Osteocyte (in vitro differentiated cells): Measurements from ENCODE around the gene CBY2. TPM values are rescaled to one million over a fixed set of nuclear protein-coding genes. Genes with fewer than 3 reads are reported as not detected.

ENCODE experiments used
- DNase-seq: peaks from one replicate; pipeline ENCODE4 v3.0.0; 2021; ENCODE audit warnings: mixed read lengths; ENCODE audit not compliant: unreplicated experiment; ENCODE audit errors: extremely low spot score
- H3K27ac Mint-ChIP-seq: one replicate; pipeline ENCODE4 v1.8.0; 2021; ENCODE audit warnings: mild to moderate bottlenecking, mixed read lengths; ENCODE audit not compliant: unreplicated experiment
- H3K27me3 Mint-ChIP-seq: one replicate; pipeline ENCODE4 v1.8.0; 2021; ENCODE audit warnings: mixed read lengths; ENCODE audit not compliant: unreplicated experiment
- H3K36me3 Mint-ChIP-seq: one replicate; pipeline ENCODE4 v1.8.0; 2021; ENCODE audit warnings: mixed read lengths; ENCODE audit not compliant: unreplicated experiment
- H3K4me1 Mint-ChIP-seq: one replicate; pipeline ENCODE4 v1.8.0; 2021; ENCODE audit warnings: mixed read lengths; ENCODE audit not compliant: unreplicated experiment
- H3K4me3 Mint-ChIP-seq: one replicate; pipeline ENCODE4 v1.8.0; 2021; ENCODE audit warnings: mild to moderate bottlenecking, moderate library complexity, mixed read lengths; ENCODE audit not compliant: unreplicated experiment
- H3K9me3 Mint-ChIP-seq: one replicate; pipeline ENCODE4 v1.8.0; 2021; ENCODE audit warnings: mixed read lengths; ENCODE audit not compliant: unreplicated experiment
- total RNA-seq: library from RNA; stranded (reverse); gene quantifications from 2 replicates; pipeline ENCODE4 v1.2.1, GENCODE V29; 2021
- TF ChIP-seq, protein P1 (sequence below): fragments of 200-600 bp; sonication (generic); IDR thresholded peaks from 2 replicates; pipeline ENCODE4 v1.5.0; 2021; ENCODE audit warnings: antibody characterized with exemption, mild to moderate bottlenecking, moderate library complexity

Gene CBY2
- total RNA-seq, 1 donor from 2014 or later: not detected

DNA sequence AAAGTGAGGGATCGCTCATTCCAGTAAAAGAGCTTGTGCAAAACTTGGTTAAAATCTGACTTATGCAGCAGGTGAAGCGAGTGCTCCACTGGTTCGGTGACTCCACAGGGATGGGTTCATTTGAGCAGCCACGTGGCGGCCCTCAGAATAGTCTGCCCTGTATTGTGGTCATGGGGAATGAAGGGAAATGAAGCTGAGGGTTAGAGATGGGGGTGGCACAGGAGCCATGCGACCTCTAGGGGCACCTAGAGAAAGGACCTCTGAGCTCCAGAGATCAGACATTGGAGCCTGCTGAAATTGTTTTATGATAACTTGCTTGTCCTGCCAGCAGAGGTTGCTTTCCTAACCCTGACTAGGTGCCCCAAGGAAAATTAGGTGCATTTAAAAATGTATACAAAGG, 26.6 kb downstream of the CBY2 start:
- Mint-ChIP-seq H3K4me1 (no peaks in the 10 kb centered on the region), H3K36me3 (no peaks in the 10 kb centered on the region), H3K27ac (no peak overlapping the region), H3K9me3 (no peaks in the 10 kb centered on the region), H3K27me3 (peaks cover 38% of the 10 kb centered on the region), H3K4me3 (no peak overlapping the region)
- TF ChIP-seq, protein P1, sequence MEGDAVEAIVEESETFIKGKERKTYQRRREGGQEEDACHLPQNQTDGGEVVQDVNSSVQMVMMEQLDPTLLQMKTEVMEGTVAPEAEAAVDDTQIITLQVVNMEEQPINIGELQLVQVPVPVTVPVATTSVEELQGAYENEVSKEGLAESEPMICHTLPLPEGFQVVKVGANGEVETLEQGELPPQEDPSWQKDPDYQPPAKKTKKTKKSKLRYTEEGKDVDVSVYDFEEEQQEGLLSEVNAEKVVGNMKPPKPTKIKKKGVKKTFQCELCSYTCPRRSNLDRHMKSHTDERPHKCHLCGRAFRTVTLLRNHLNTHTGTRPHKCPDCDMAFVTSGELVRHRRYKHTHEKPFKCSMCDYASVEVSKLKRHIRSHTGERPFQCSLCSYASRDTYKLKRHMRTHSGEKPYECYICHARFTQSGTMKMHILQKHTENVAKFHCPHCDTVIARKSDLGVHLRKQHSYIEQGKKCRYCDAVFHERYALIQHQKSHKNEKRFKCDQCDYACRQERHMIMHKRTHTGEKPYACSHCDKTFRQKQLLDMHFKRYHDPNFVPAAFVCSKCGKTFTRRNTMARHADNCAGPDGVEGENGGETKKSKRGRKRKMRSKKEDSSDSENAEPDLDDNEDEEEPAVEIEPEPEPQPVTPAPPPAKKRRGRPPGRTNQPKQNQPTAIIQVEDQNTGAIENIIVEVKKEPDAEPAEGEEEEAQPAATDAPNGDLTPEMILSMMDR: peak; percentile 47
- no peak for DNase-seq

DNA sequence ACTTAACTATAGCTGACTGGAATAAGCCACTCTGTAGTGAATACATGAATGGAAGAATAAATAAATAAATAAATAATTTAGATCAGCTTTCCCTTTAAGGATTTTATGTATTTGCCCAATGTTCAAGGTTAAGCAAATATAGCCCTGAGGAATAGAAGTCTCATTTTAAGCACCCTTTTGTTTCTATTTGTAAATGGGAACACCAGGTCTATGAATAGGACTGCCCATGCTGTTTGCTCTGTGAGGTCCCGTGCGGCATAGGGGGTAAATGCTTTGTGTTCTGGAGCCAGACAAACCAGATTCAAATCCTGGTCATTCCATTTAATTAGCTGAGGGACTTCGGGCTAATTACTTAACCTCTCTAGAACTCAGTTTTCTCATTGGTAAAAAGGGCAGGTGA, 29.3 kb downstream of the CBY2 start:
- no peak for DNase-seq
- peaks cover 37% of the 10 kb centered on the region for H3K27me3 Mint-ChIP-seq
- no peak overlapping the region for H3K27ac Mint-ChIP-seq

DNA sequence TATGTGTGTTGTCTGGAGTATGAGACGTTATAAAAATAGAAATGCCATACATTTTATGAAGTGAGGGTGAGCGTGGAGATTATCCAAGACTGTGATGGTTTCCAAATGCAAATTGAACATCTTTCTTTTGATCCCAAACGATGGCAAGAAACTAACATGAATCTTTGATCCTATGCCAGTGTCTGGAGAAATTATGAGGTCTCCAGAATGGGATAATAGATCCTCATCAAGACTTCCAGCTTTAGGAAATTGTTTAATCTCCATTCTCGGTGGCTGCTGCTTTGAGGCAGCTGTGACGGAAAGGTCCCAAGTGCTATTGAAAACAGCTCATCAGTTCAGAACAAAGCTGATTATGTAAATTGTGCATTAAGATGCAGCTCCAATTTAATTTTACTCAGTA, 30.8 kb downstream of the CBY2 start:
- no peaks in the 10 kb centered on the region for H3K36me3 Mint-ChIP-seq
- no peak overlapping the region for H3K4me3 Mint-ChIP-seq
- H3K9me3 Mint-ChIP-seq: no peaks in the 10 kb centered on the region
- no peak for DNase-seq
- H3K4me1 Mint-ChIP-seq: no peaks in the 10 kb centered on the region
- peaks cover 37% of the 10 kb centered on the region for H3K27me3 Mint-ChIP-seq
- TF ChIP-seq, protein P1: no peak
- no peak overlapping the region for H3K27ac Mint-ChIP-seq

More for the DNA sequence above, 29.3 kb downstream of the CBY2 start:
- H3K9me3 Mint-ChIP-seq: no peaks in the 10 kb centered on the region
- H3K4me1 Mint-ChIP-seq: no peaks in the 10 kb centered on the region
- no peak overlapping the region for H3K4me3 Mint-ChIP-seq
- TF ChIP-seq, protein P1: no peak
- no peaks in the 10 kb centered on the region for H3K36me3 Mint-ChIP-seq

DNA sequence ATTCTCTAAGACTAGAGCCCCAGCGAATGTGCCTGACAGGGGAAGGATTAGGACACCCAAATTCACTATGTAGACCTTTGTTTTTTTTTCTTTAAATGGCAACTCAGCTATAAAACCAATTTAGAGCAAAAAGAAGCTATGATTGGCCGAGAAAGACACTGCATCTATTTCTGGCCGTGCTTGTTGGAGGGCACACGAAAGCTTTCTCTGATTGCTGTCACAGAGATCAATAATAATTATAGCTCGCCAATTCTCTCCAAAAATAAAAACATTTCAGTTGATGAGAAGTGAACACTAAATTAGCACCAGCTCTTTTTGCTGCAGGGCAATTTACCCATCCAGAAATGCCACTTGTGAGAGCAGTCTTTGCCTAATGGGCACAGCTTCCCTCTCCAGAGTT, 31.2 kb downstream of the CBY2 start:
- no peak overlapping the region for H3K27ac Mint-ChIP-seq
- DNase-seq: no peak
- H3K9me3 Mint-ChIP-seq: no peaks in the 10 kb centered on the region
- no peaks in the 10 kb centered on the region for H3K36me3 Mint-ChIP-seq
- TF ChIP-seq, protein P1: no peak
- H3K27me3 Mint-ChIP-seq: peaks cover 37% of the 10 kb centered on the region
- no peaks in the 10 kb centered on the region for H3K4me1 Mint-ChIP-seq
- H3K4me3 Mint-ChIP-seq: no peak overlapping the region

DNA sequence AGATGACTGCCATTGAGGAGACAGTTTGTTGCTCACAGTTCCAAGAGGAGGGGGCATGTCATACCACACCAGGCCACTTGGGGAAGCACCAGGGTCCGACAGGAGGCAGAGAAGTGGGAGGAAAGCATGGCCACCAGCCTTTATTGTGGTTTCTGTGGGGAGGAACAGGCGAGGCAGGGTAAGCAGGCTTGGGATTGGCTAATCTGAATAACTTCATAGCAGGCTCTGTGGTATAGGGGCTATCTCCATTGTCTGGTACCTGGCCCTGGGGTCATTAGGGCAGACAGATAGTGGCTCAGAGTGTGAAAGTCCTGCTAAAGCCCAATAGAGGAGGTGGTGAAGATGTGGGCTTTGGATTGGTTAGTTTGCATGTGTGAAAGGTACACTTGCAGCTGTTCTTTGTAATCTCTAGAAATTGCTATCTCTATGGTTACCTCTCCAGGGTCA, 35.5 kb downstream of the CBY2 start:
- Mint-ChIP-seq H3K9me3 (no peaks in the 10 kb centered on the region), H3K27me3 (peaks cover 25% of the 10 kb centered on the region), H3K27ac (no peak overlapping the region), H3K4me3 (no peak overlapping the region), H3K36me3 (no peaks in the 10 kb centered on the region), H3K4me1 (no peaks in the 10 kb centered on the region)
- DNase-seq: no peak
- TF ChIP-seq, protein P1: no peak
